IMR-90 (cell line): ENCODE measurements around the gene DAPK1. TPM values are rescaled to one million over a fixed set of nuclear protein-coding genes. Genes with fewer than 3 reads are reported as not detected.

Experiments used
- ATAC-seq: fragments of 200-7000 bp; cut with Tn5 transposase; 2 replicates; pipeline ENCODE4 v1.9.1; 2020; ENCODE audit warnings: low read depth, mild to moderate bottlenecking, moderate library complexity
- BruUV-seq: library from RNA; stranded (reverse); fragments of 400-500 nt; replicated peaks from 2 replicates; lab custom pipeline; 2021; lab: Mats Ljungman, UMichigan
- CTCF ChIA-PET: fragments of 300-600 bp; formaldehyde crosslinking; extraction: SDS; loops from one replicate; lab custom pipeline; 2021; ENCODE audit warnings: antibody characterized with exemption; lab: Yijun Ruan, JAX
- POLR2A ChIA-PET: fragments of 300-600 bp; sonication (Branson Sonifier 250); formaldehyde crosslinking; loops from one replicate; lab custom pipeline; 2022; ENCODE audit warnings: antibody characterized with exemption; ENCODE audit not compliant: unreplicated experiment; lab: Charles Lee
- DNase-seq: peaks from one replicate; pipeline ENCODE4 v3.0.0; 2013
- H2AFZ ChIP-seq: replicated peaks from 2 replicates; pipeline ENCODE3; 2013; ENCODE audit warnings: low read length, mild to moderate bottlenecking; ENCODE audit not compliant: poor library complexity
- H2AK5ac ChIP-seq: 2 replicates; pipeline ENCODE4 v1.6.1; 2013; ENCODE audit warnings: low read depth, low read length, inconsistent platforms
- H2AK9ac ChIP-seq: replicated peaks from 2 replicates; pipeline ENCODE3; 2013; ENCODE audit warnings: mild to moderate bottlenecking, low read depth, low read length, moderate library complexity; ENCODE audit not compliant: poor library complexity
- H2BK120ac ChIP-seq: 2 replicates; pipeline ENCODE4 v1.6.1; 2013; ENCODE audit warnings: low read depth, low read length, inconsistent platforms
- H2BK15ac ChIP-seq: 3 replicates; pipeline ENCODE4 v1.6.1; 2013; ENCODE audit warnings: low read depth, low read length, inconsistent platforms
- H2BK20ac ChIP-seq: 2 replicates; pipeline ENCODE4 v1.6.1; 2013; ENCODE audit warnings: low read depth, mild to moderate bottlenecking, inconsistent platforms, low read length, moderate library complexity
- H2BK5ac ChIP-seq: 2 replicates; pipeline ENCODE4 v1.6.1; 2013; ENCODE audit warnings: mild to moderate bottlenecking, low read depth, low read length, inconsistent platforms; ENCODE audit not compliant: poor library complexity, severe bottlenecking
- H3K14ac ChIP-seq: replicated peaks from 2 replicates; pipeline ENCODE4 v1.6.1; 2013; ENCODE audit warnings: low read depth, low read length, inconsistent platforms
- H3K18ac ChIP-seq: 2 replicates; pipeline ENCODE4 v1.6.1; 2013; ENCODE audit warnings: low read depth, low read length, control low read depth
- H3K23ac ChIP-seq: 2 replicates; pipeline ENCODE4 v1.6.1; 2013; ENCODE audit warnings: low read depth, low read length, inconsistent platforms
- H3K27ac ChIP-seq: 2 replicates; pipeline ENCODE4 v1.5.1; 2013; ENCODE audit warnings: mild to moderate bottlenecking, control low read depth, low read length; ENCODE audit not compliant: insufficient read depth
- H3K27me3 ChIP-seq: 2 replicates; pipeline ENCODE4 v1.6.1; 2013; ENCODE audit warnings: low read length; ENCODE audit not compliant: control insufficient read depth, insufficient read depth
- H3K36me3 ChIP-seq: 2 replicates; pipeline ENCODE4 v1.6.1; 2013; ENCODE audit warnings: low read length, mixed read lengths; ENCODE audit not compliant: control insufficient read depth, insufficient read depth
- H3K4ac ChIP-seq: 2 replicates; pipeline ENCODE4 v1.6.1; 2013; ENCODE audit warnings: low read depth, low read length, inconsistent platforms
- H3K4me1 ChIP-seq: 2 replicates; pipeline ENCODE4 v1.6.1; 2013; ENCODE audit warnings: low read length, mixed read lengths; ENCODE audit not compliant: control insufficient read depth, insufficient read depth
- H3K4me2 ChIP-seq: 2 replicates; pipeline ENCODE4 v1.6.1; 2013; ENCODE audit warnings: low read depth, mild to moderate bottlenecking, control low read depth, low read length, moderate library complexity
- H3K4me3 ChIP-seq: 2 replicates; pipeline ENCODE4 v1.5.1; 2013; ENCODE audit warnings: low read depth, mild to moderate bottlenecking, control low read depth, low read length, moderate library complexity; ENCODE audit not compliant: insufficient read depth
- H3K56ac ChIP-seq: 2 replicates; pipeline ENCODE4 v1.6.1; 2013; ENCODE audit warnings: low read length, inconsistent platforms; ENCODE audit not compliant: insufficient read depth; ENCODE audit errors: extremely low read depth
- H3K79me1 ChIP-seq, 2 experiments: 2 replicates each; pipeline ENCODE4 v1.6.1; 2013; ENCODE audit warnings: low read length in 2 of 2, inconsistent platforms in 1 of 2, low read depth in 1 of 2
- H3K9ac ChIP-seq: 2 replicates; pipeline ENCODE4 v1.6.1; 2013; ENCODE audit warnings: low read depth, low read length, control low read depth
- H3K9me1 ChIP-seq: 2 replicates; pipeline ENCODE4 v1.6.1; 2013; ENCODE audit warnings: low read length, inconsistent platforms; ENCODE audit not compliant: insufficient read depth
- H3K9me3 ChIP-seq: 2 replicates; pipeline ENCODE4 v1.6.1; 2013; ENCODE audit warnings: low read length; ENCODE audit not compliant: control insufficient read depth, insufficient read depth
- H4K20me1 ChIP-seq: 2 replicates; pipeline ENCODE4 v1.6.1; 2013; ENCODE audit warnings: low read length, inconsistent platforms; ENCODE audit not compliant: insufficient read depth
- H4K5ac ChIP-seq: 2 replicates; pipeline ENCODE4 v1.6.1; 2013; ENCODE audit warnings: mild to moderate bottlenecking, low read depth, low read length, control low read depth
- H4K8ac ChIP-seq, 2 experiments: 2 replicates each; pipeline ENCODE4 v1.6.1; 2013; ENCODE audit warnings: low read depth in 2 of 2, low read length in 2 of 2, control low read depth in 1 of 2, inconsistent platforms in 1 of 2
- H4K91ac ChIP-seq: 2 replicates; pipeline ENCODE4 v1.6.1; 2013; ENCODE audit warnings: low read depth, low read length, inconsistent platforms; ENCODE audit not compliant: insufficient read depth
- POLR2A ChIP-seq: IDR thresholded peaks from 2 replicates; pipeline ENCODE4 v1.6.1; 2012; ENCODE audit warnings: mild to moderate bottlenecking, low read depth, low read length
- RAD21 ChIP-seq: IDR thresholded peaks from 2 replicates; pipeline ENCODE4 v1.6.1; 2012; ENCODE audit warnings: low read length, improper control_type of control experiment
- WGBS, 2 experiments: methylation state at CpG; one replicate each; pipeline versions ENCODE4 v1.1.5 to v1.1.7; 2013; ENCODE audit warnings: missing lambda C conversion rate in 2 of 2; ENCODE audit not compliant: insufficient read length in 1 of 2; ENCODE audit errors: extremely low coverage in 2 of 2; 5-methylcytosine and 5-hydroxymethylcytosine counted together
- dilution Hi-C: fragments of 300-500 bp; cut with HindIII; formaldehyde crosslinking; loops from one replicate; pipeline ENCODE4 v1.14.3; 2018; ENCODE audit warnings: low sequenced_read_pairs; ENCODE audit not compliant: unreplicated experiment
- in situ Hi-C: fragments of 300-500 bp; cut with MboI; formaldehyde crosslinking; loops from 3 replicates; pipeline ENCODE4 v1.14.3; 2019; ENCODE audit warnings: low sequenced_read_pairs, inconsistent platforms, mixed read lengths
- intact Hi-C: fragments of 100-400 bp; cut with micrococcal nuclease; formaldehyde crosslinking; loops from 2 replicates; pipeline ENCODE4 v1.10.0; 2022
- polyA plus RNA-seq, 3 experiments: library from polyadenylated mRNA; depleted of rRNA; stranded (reverse); fragments of >200 nt; gene quantifications; 2 replicates each; pipeline ENCODE4 v1.2.3, GENCODE V29; 2012; ENCODE audit warnings: low replicate concordance in 1 of 3
- total RNA-seq: library from RNA; depleted of rRNA; stranded (reverse); fragments of >200 nt; gene quantifications from 2 replicates; pipeline ENCODE4 v1.2.3, GENCODE V29; 2012

Gene DAPK1
- total and polyA plus RNA-seq, 2 of the 4 experiments (the other 2 are of a cell fraction), result under 0.01 to 0.03 TPM

GRCh38 chr9:87671925-87672324 is 174.3 kb downstream of the DAPK1 start:
- H3K9ac ChIP-seq, result no peak overlapping the region
- no TSS peak for BruUV-seq
- H3K9me3 ChIP-seq, result peaks cover 5% of the 10 kb centered on the region
- dilution Hi-C loops, result no loop called here
- WGBS, 2 experiments, result 39% methylated on average over 3 of the region's 9 CpGs; no CpG with 5 or more reads in 1 of the 2 experiments
- DNase-seq (no peak), ATAC-seq (no peak)
- H3K4me2 ChIP-seq, result no peak overlapping the region
- H3K9me1 ChIP-seq, result no peaks in the 10 kb centered on the region
- H3K4me1 ChIP-seq, result no peaks in the 10 kb centered on the region
- no peak overlapping the region for H3K27ac ChIP-seq
- no peaks in the 10 kb centered on the region for H3K36me3 ChIP-seq
- no peak overlapping the region for H3K4me3 ChIP-seq
- H2AK5ac ChIP-seq, result no peak overlapping the region
- no peak overlapping the region for H3K14ac ChIP-seq
- no peak for TF ChIP-seq POLR2A
- no peak for TF ChIP-seq RAD21
- H3K27me3 ChIP-seq, result peaks cover 12% of the 10 kb centered on the region; the same call in 1 of the 2 replicates
- POLR2A ChIA-PET, result no interaction called here
- H2BK20ac ChIP-seq, result no peak overlapping the region
- H3K4ac ChIP-seq, result no peak overlapping the region
- in situ Hi-C loops, result no loop called here
- H3K56ac ChIP-seq, result no peak overlapping the region
- H4K91ac ChIP-seq, result no peak overlapping the region
- no peak overlapping the region for H2BK120ac ChIP-seq
- no peak overlapping the region for H2AK9ac ChIP-seq
- no peak overlapping the region for H3K18ac ChIP-seq
- H2AFZ ChIP-seq, result no peak overlapping the region
- no peak overlapping the region for H4K5ac ChIP-seq
- no peaks in the 10 kb centered on the region for H3K79me1 ChIP-seq
- no peak overlapping the region for H2BK5ac ChIP-seq
- no peaks in the 10 kb centered on the region; the same call in 1 of the 2 replicates for H4K20me1 ChIP-seq
- CTCF ChIA-PET, result no interaction called here
- no peak overlapping the region for H4K8ac ChIP-seq
- H3K23ac ChIP-seq, result no peak overlapping the region
- intact Hi-C loops, result no loop called here
- no peak overlapping the region for H2BK15ac ChIP-seq
